H9 (cell line): ENCODE data around the gene STEAP2. TPM values are rescaled to one million over a fixed set of nuclear protein-coding genes. Genes with fewer than 3 reads are reported as not detected.

Experiments
- DNase-seq: peaks from one replicate; pipeline ENCODE4 v3.0.0-alpha.2; 2017
- H2AFZ ChIP-seq: one replicate; pipeline ENCODE4 v1.6.1; 2013; ENCODE audit warnings: mild to moderate bottlenecking, low read length, control low read depth, moderate library complexity
- H2AK5ac ChIP-seq: 2 replicates; pipeline ENCODE4 v1.6.1; 2013; ENCODE audit warnings: low read length, control low read depth, mixed read lengths; ENCODE audit not compliant: insufficient read length
- H2BK120ac ChIP-seq: one replicate; pipeline ENCODE4 v1.6.1; 2013; ENCODE audit warnings: low read depth, mild to moderate bottlenecking, low read length, control low read depth, inconsistent platforms; ENCODE audit not compliant: poor library complexity, severe bottlenecking
- H2BK12ac ChIP-seq: 2 replicates; pipeline ENCODE4 v1.6.1; 2013; ENCODE audit warnings: low read length, control low read depth, mixed read lengths, low read depth; ENCODE audit not compliant: insufficient read length
- H2BK15ac ChIP-seq: 2 replicates; pipeline ENCODE4 v1.6.1; 2013; ENCODE audit warnings: low read depth, low read length, control low read depth
- H2BK20ac ChIP-seq: one replicate; pipeline ENCODE4 v1.6.1; 2013; ENCODE audit warnings: low read depth, mild to moderate bottlenecking, low read length, control low read depth, inconsistent platforms; ENCODE audit not compliant: poor library complexity, severe bottlenecking
- H2BK5ac ChIP-seq: 2 replicates; pipeline ENCODE4 v1.6.1; 2013; ENCODE audit warnings: low read length, control low read depth, mixed read lengths; ENCODE audit not compliant: insufficient read length
- H3K14ac ChIP-seq: 2 replicates; pipeline ENCODE4 v1.6.1; 2013; ENCODE audit warnings: low read length, control low read depth; ENCODE audit not compliant: insufficient read depth
- H3K18ac ChIP-seq: 2 replicates; pipeline ENCODE4 v1.6.1; 2013; ENCODE audit warnings: low read depth, mild to moderate bottlenecking, mixed read lengths, low read length, control low read depth; ENCODE audit not compliant: insufficient read length
- H3K23ac ChIP-seq: 2 replicates; pipeline ENCODE4 v1.6.1; 2013; ENCODE audit warnings: low read length, control low read depth, mixed read lengths, low read depth; ENCODE audit not compliant: insufficient read length
- H3K23me2 ChIP-seq: 2 replicates; pipeline ENCODE4 v1.6.1; 2013; ENCODE audit warnings: low read depth, mild to moderate bottlenecking, mixed read lengths, low read length, control low read depth; ENCODE audit not compliant: insufficient read length, poor library complexity, severe bottlenecking
- H3K27ac ChIP-seq: 2 replicates; pipeline ENCODE4 v1.5.1; 2013; ENCODE audit warnings: low read length, control low read depth, mixed read lengths, low read depth; ENCODE audit not compliant: insufficient read length
- H3K27me3 ChIP-seq: 2 replicates; pipeline ENCODE4 v1.6.1; 2013; ENCODE audit warnings: low read length, control low read depth, inconsistent platforms; ENCODE audit not compliant: insufficient read depth
- H3K4ac ChIP-seq: 2 replicates; pipeline ENCODE4 v1.6.1; 2013; ENCODE audit warnings: low read depth, mild to moderate bottlenecking, control low read depth, inconsistent platforms, low read length, moderate library complexity
- H3K4me1 ChIP-seq: 2 replicates; pipeline ENCODE4 v1.6.1; 2013; ENCODE audit warnings: low read length, control low read depth, inconsistent platforms; ENCODE audit not compliant: insufficient read depth
- H3K4me2 ChIP-seq: 2 replicates; pipeline ENCODE4 v1.6.1; 2013; ENCODE audit warnings: low read length, control low read depth, mixed read lengths; ENCODE audit not compliant: insufficient read length, insufficient read depth
- H3K56ac ChIP-seq: 2 replicates; pipeline ENCODE4 v1.6.1; 2013; ENCODE audit warnings: low read depth, mild to moderate bottlenecking, mixed read lengths, low read length, control low read depth; ENCODE audit not compliant: insufficient read length
- H3K79me1 ChIP-seq: 2 replicates; pipeline ENCODE4 v1.6.1; 2013; ENCODE audit warnings: low read depth, mild to moderate bottlenecking, moderate library complexity, low read length, control low read depth, inconsistent platforms; ENCODE audit not compliant: insufficient read depth, poor library complexity, severe bottlenecking
- H3K79me2 ChIP-seq: 2 replicates; pipeline ENCODE4 v1.6.1; 2013; ENCODE audit warnings: low read length, control low read depth, inconsistent platforms; ENCODE audit not compliant: insufficient read depth
- H3K9ac ChIP-seq: 2 replicates; pipeline ENCODE4 v1.6.1; 2013; ENCODE audit warnings: low read length, control low read depth, mixed read lengths; ENCODE audit not compliant: insufficient read length; ENCODE audit errors: extremely low read depth
- H3K9me3 ChIP-seq: one replicate; pipeline ENCODE4 v1.6.1; 2013; ENCODE audit warnings: low read depth, low read length, inconsistent platforms; ENCODE audit not compliant: control insufficient read depth
- H3T11ph ChIP-seq: one replicate; pipeline ENCODE4 v1.6.1; 2013; ENCODE audit warnings: mild to moderate bottlenecking, low read length, control low read depth, inconsistent platforms
- H4K20me1 ChIP-seq: one replicate; pipeline ENCODE4 v1.6.1; 2013; ENCODE audit not compliant: control insufficient read depth, insufficient read length, insufficient read depth
- H4K5ac ChIP-seq: 2 replicates; pipeline ENCODE4 v1.6.1; 2013; ENCODE audit warnings: low read depth, mild to moderate bottlenecking, mixed read lengths, low read length, control low read depth; ENCODE audit not compliant: insufficient read length
- H4K8ac ChIP-seq: replicated peaks from 2 replicates; pipeline ENCODE4 v1.6.1; 2013; ENCODE audit warnings: low read length, control low read depth, mixed read lengths, low read depth; ENCODE audit not compliant: insufficient read length
- H4K91ac ChIP-seq: 2 replicates; pipeline ENCODE4 v1.6.1; 2013; ENCODE audit warnings: low read depth, mild to moderate bottlenecking, moderate library complexity, mixed read lengths, low read length, control low read depth; ENCODE audit not compliant: insufficient read length
- H3K27ac Mint-ChIP-seq, 3 experiments: 2 replicates in 2 of 3; 3 replicates in 1 of 3; pipeline ENCODE4 v1.8.0; 2020 to 2021; ENCODE audit warnings: mixed read lengths in 3 of 3, mild to moderate bottlenecking in 1 of 3, moderate library complexity in 1 of 3
- H3K27me3 Mint-ChIP-seq: 2 replicates; pipeline ENCODE4 v1.8.0; 2021; ENCODE audit warnings: low read depth, mild to moderate bottlenecking, moderate library complexity, mixed read lengths
- H3K36me3 Mint-ChIP-seq, 3 experiments: 2 replicates in 2 of 3; 3 replicates in 1 of 3; pipeline ENCODE4 v1.8.0; 2020 to 2021; ENCODE audit warnings: low read depth in 3 of 3, mixed read lengths in 3 of 3; ENCODE audit not compliant: insufficient read depth in 1 of 3
- H3K4me1 Mint-ChIP-seq, 2 experiments: 2 replicates each; pipeline ENCODE4 v1.8.0; 2020; ENCODE audit warnings: mixed read lengths in 2 of 2
- H3K4me3 Mint-ChIP-seq, 2 experiments: 2 replicates in 1 of 2; 3 replicates in 1 of 2; pipeline ENCODE4 v1.8.0; 2020 to 2021; ENCODE audit warnings: mild to moderate bottlenecking in 2 of 2, mixed read lengths in 2 of 2, moderate library complexity in 1 of 2
- H3K9me3 Mint-ChIP-seq, 2 experiments: 2 replicates in 1 of 2; 3 replicates in 1 of 2; pipeline ENCODE4 v1.8.0; 2020; ENCODE audit warnings: mild to moderate bottlenecking in 2 of 2, mixed read lengths in 2 of 2, moderate library complexity in 1 of 2
- WGBS: extraction: QIAGEN DNeasy Blood & Tissue Kit; methylation state at CpG from one replicate; pipeline ENCODE4 v1.1.7; 2013; ENCODE audit warnings: missing lambda C conversion rate, low lambda C conversion rate, mixed read lengths; ENCODE audit not compliant: insufficient read length; ENCODE audit errors: extremely low coverage; 5-methylcytosine and 5-hydroxymethylcytosine counted together
- total RNA-seq: library from RNA; stranded (reverse); gene quantifications from 2 replicates; pipeline ENCODE4 v1.2.1, GENCODE V29; 2021
- TF ChIP-seq, protein P1 (sequence below): fragments of 200-600 bp; sonication (generic); conservative IDR thresholded peaks from 3 replicates; pipeline ENCODE4 v1.8.0; 2021; ENCODE audit warnings: antibody characterized with exemption, mild to moderate bottlenecking

STEAP2 gene
- total RNA-seq, 1 experiment from 2014 or later: 6.7 TPM

- Histone ChIP-seq H2AK5ac (no peak overlapping the region), H2BK20ac (no peak overlapping the region), H3K27ac (no peak overlapping the region), H4K8ac (no peak overlapping the region), H4K20me1 (no peaks in the 10 kb centered on the region), H3K18ac (no peak overlapping the region), H2BK5ac (no peak overlapping the region), H3T11ph (no peak overlapping the region), H2AFZ (no peak overlapping the region), H3K4ac (no peak overlapping the region), H4K5ac (no peak overlapping the region), H3K56ac (no peak overlapping the region), H2BK15ac (no peak overlapping the region), H4K91ac (no peak overlapping the region), H3K27me3 (no peaks in the 10 kb centered on the region), H2BK120ac (no peak overlapping the region), H3K23ac (no peak overlapping the region), H3K14ac (no peak overlapping the region), H3K4me2 (no peak overlapping the region), H3K79me2 (no peaks in the 10 kb centered on the region), H2BK12ac (no peak overlapping the region), H3K9me3 (no peaks in the 10 kb centered on the region), H3K4me1 (no peaks in the 10 kb centered on the region), H3K23me2 (no peaks in the 10 kb centered on the region), H3K79me1 (no peaks in the 10 kb centered on the region), H3K9ac (no peak overlapping the region)
- Mint-ChIP-seq H3K27ac (no peak overlapping the region), H3K9me3 (no peaks in the 10 kb centered on the region), H3K4me1 (peaks cover 8% of the 10 kb centered on the region in 2 experiments), H3K27me3 (no peaks in the 10 kb centered on the region), H3K36me3 (peaks cover 2 to 4% (median 4%) of the 10 kb centered on the region in 3 experiments; a peak in 5 of 7 replicates), H3K4me3 (no peak overlapping the region)
- WGBS: no CpG with 5 or more reads among the region's 3 CpGs
- TF ChIP-seq, protein P1, sequence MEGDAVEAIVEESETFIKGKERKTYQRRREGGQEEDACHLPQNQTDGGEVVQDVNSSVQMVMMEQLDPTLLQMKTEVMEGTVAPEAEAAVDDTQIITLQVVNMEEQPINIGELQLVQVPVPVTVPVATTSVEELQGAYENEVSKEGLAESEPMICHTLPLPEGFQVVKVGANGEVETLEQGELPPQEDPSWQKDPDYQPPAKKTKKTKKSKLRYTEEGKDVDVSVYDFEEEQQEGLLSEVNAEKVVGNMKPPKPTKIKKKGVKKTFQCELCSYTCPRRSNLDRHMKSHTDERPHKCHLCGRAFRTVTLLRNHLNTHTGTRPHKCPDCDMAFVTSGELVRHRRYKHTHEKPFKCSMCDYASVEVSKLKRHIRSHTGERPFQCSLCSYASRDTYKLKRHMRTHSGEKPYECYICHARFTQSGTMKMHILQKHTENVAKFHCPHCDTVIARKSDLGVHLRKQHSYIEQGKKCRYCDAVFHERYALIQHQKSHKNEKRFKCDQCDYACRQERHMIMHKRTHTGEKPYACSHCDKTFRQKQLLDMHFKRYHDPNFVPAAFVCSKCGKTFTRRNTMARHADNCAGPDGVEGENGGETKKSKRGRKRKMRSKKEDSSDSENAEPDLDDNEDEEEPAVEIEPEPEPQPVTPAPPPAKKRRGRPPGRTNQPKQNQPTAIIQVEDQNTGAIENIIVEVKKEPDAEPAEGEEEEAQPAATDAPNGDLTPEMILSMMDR: no peak
- no peak for DNase-seq
Measured at GRCh38 chr7:90231304-90231703, 19.8 kb downstream of the STEAP2 start.
